Endothelial cell of umbilical vein (primary cell): ENCODE data around the gene MCFD2.

Experiments used
- GATA2 ChIP-seq: IDR thresholded peaks from 2 replicates; pipeline ENCODE4 v1.7.0; 2011; ENCODE audit warnings: low read depth, mild to moderate bottlenecking, moderate library complexity, mixed read lengths, low read length; ENCODE audit not compliant: insufficient read length, insufficient read depth
- POLR2A ChIP-seq: IDR thresholded peaks from 2 replicates; pipeline ENCODE4 v1.6.1; 2012; ENCODE audit warnings: low read depth, mild to moderate bottlenecking, control low read depth, low read length
- POLR2AphosphoS5 ChIP-seq: IDR thresholded peaks from 2 replicates; pipeline ENCODE4 v1.6.1; 2012; ENCODE audit warnings: low read depth, mild to moderate bottlenecking, control low read depth, low read length, moderate library complexity; ENCODE audit not compliant: insufficient read depth
- TF ChIP-seq, protein P1 (sequence below), 2 donors: IDR thresholded peaks; 1 replicate in 1 of 2; 2 replicates in 1 of 2; pipeline ENCODE4 v1.5.1; 2011; ENCODE audit warnings: low read length in 2 of 2, mild to moderate bottlenecking in 2 of 2, moderate library complexity in 2 of 2, control low read depth in 1 of 2, inconsistent platforms in 1 of 2, low read depth in 1 of 2; ENCODE audit not compliant: insufficient read depth in 1 of 2; ENCODE audit errors: extremely low read depth in 1 of 2

DNA sequence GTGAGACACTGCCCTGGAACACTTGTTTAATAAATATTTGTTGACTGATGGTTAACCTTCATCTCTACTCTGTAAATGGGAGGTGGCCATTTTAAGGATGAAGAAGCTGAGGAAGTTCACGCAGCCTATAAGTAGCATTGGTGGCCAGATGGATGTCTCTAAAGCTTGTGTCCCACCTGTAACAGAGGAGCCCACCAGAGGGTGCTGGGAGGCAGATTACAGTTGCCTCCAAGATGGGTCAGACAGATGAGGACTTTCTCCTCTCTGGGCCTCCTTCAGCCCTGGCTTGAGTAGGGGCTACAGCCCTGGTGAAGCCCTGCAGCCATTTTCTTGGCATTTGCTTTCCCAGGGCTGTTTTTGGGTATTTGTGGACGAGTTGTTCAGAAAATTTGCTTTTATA, 45.0 kb upstream of the MCFD2 start:
- TF ChIP-seq, protein P1, sequence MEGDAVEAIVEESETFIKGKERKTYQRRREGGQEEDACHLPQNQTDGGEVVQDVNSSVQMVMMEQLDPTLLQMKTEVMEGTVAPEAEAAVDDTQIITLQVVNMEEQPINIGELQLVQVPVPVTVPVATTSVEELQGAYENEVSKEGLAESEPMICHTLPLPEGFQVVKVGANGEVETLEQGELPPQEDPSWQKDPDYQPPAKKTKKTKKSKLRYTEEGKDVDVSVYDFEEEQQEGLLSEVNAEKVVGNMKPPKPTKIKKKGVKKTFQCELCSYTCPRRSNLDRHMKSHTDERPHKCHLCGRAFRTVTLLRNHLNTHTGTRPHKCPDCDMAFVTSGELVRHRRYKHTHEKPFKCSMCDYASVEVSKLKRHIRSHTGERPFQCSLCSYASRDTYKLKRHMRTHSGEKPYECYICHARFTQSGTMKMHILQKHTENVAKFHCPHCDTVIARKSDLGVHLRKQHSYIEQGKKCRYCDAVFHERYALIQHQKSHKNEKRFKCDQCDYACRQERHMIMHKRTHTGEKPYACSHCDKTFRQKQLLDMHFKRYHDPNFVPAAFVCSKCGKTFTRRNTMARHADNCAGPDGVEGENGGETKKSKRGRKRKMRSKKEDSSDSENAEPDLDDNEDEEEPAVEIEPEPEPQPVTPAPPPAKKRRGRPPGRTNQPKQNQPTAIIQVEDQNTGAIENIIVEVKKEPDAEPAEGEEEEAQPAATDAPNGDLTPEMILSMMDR (IDR thresholded peaks at IDR 0.05; ENCODE audit: extremely low read depth in 1 of 2, insufficient read depth in 1 of 2, low read depth in 1 of 2, low read length in 2 of 2), result no peak
- no peak for TF ChIP-seq GATA2
- no peak for TF ChIP-seq POLR2A
- no peak for TF ChIP-seq POLR2AphosphoS5
